ENCODE data around the gene MFAP2.
"Not testable (repeated sequence)": the region's sequence is repeated elsewhere in the genome, so short reads cannot be mapped to it uniquely, and the experiment has no call there.

MFAP2 gene

GRCh38 chr1:16949026-16949425 is 31.4 kb downstream of the MFAP2 start:
- WGBS, 2 experiments, result 95 to 96% methylated on average over 7 of the region's 7 CpGs
- H3K4me3 ChIP-seq (ENCODE audit: insufficient read depth, low read depth, low read length), result not testable (repeated sequence)

GRCh38 chr1:16948282-16948891 is 32.0 kb downstream of the MFAP2 start:
- H3K27me3 ChIP-seq (ENCODE audit: control insufficient read depth, insufficient read depth, low read length, poor library complexity, severe bottlenecking); H3K27ac ChIP-seq (ENCODE audit: insufficient read depth, low read depth, low read length, poor library complexity, severe bottlenecking); H3K4me1 ChIP-seq (ENCODE audit: control insufficient read depth, insufficient read depth, low read length); H3K4me3 ChIP-seq (ENCODE audit: insufficient read depth, low read depth, low read length); H3K9me3 ChIP-seq (ENCODE audit: control insufficient read depth, low read length): not testable (repeated sequence)
- peaks cover 16% of the 10 kb centered on the region for H3K36me3 ChIP-seq (ENCODE audit: control insufficient read depth, insufficient read depth, low read length)
- WGBS, 2 experiments, result 95 to 96% methylated on average over 26 of the region's 26 CpGs

More at GRCh38 chr1:16949026-16949425, 31.4 kb downstream of the MFAP2 start:
- H3K27me3 ChIP-seq (ENCODE audit: control insufficient read depth, insufficient read depth, low read length, poor library complexity, severe bottlenecking); H3K4me1 ChIP-seq (ENCODE audit: control insufficient read depth, insufficient read depth, low read length); H3K27ac ChIP-seq (ENCODE audit: insufficient read depth, low read depth, low read length, poor library complexity, severe bottlenecking); H3K9me3 ChIP-seq (ENCODE audit: control insufficient read depth, low read length): not testable (repeated sequence)
- peaks cover 10% of the 10 kb centered on the region for H3K36me3 ChIP-seq (ENCODE audit: control insufficient read depth, insufficient read depth, low read length)

- H3K27ac ChIP-seq (ENCODE audit: insufficient read depth, low read depth, low read length, poor library complexity, severe bottlenecking), result peak overlapping the region; percentile 8
- H3K4me3 ChIP-seq (ENCODE audit: insufficient read depth, low read depth, low read length), result no peak overlapping the region
- H3K4me1 ChIP-seq (ENCODE audit: control insufficient read depth, insufficient read depth, low read length), result no peaks in the 10 kb centered on the region
- no peaks in the 10 kb centered on the region for H3K27me3 ChIP-seq (ENCODE audit: control insufficient read depth, insufficient read depth, low read length, poor library complexity, severe bottlenecking)
- 93 to 94% methylated on average over 19 of the region's 19 CpGs for WGBS, 2 experiments
- H3K9me3 ChIP-seq (ENCODE audit: control insufficient read depth, low read length), result no peaks in the 10 kb centered on the region
- peaks cover 25% of the 10 kb centered on the region for H3K36me3 ChIP-seq (ENCODE audit: control insufficient read depth, insufficient read depth, low read length)
Measured at GRCh38 chr1:16946646-16947045, 33.8 kb downstream of the MFAP2 start.

GRCh38 chr1:16946185-16946584 is 34.2 kb downstream of the MFAP2 start:
- H3K4me1 ChIP-seq (ENCODE audit: control insufficient read depth, insufficient read depth, low read length); H3K27ac ChIP-seq (ENCODE audit: insufficient read depth, low read depth, low read length, poor library complexity, severe bottlenecking); H3K27me3 ChIP-seq (ENCODE audit: control insufficient read depth, insufficient read depth, low read length, poor library complexity, severe bottlenecking); H3K9me3 ChIP-seq (ENCODE audit: control insufficient read depth, low read length); H3K4me3 ChIP-seq (ENCODE audit: insufficient read depth, low read depth, low read length): not testable (repeated sequence)
- H3K36me3 ChIP-seq (ENCODE audit: control insufficient read depth, insufficient read depth, low read length), result peaks cover 25% of the 10 kb centered on the region
- WGBS, 2 experiments, result 92 to 95% methylated on average over 13 of the region's 13 CpGs

GRCh38 chr1:16945512-16945911 is 34.9 kb downstream of the MFAP2 start:
- not testable (repeated sequence) for H3K27ac ChIP-seq (ENCODE audit: insufficient read depth, low read depth, low read length, poor library complexity, severe bottlenecking); H3K4me3 ChIP-seq (ENCODE audit: insufficient read depth, low read depth, low read length); H3K4me1 ChIP-seq (ENCODE audit: control insufficient read depth, insufficient read depth, low read length); H3K27me3 ChIP-seq (ENCODE audit: control insufficient read depth, insufficient read depth, low read length, poor library complexity, severe bottlenecking); H3K9me3 ChIP-seq (ENCODE audit: control insufficient read depth, low read length)
- H3K36me3 ChIP-seq (ENCODE audit: control insufficient read depth, insufficient read depth, low read length), result peaks cover 27% of the 10 kb centered on the region
- 89 to 92% methylated on average over 1 of the region's 9 CpGs for WGBS, 2 experiments

GRCh38 chr1:16944038-16944437 is 36.4 kb downstream of the MFAP2 start:
- no peak overlapping the region for H3K4me3 ChIP-seq (ENCODE audit: insufficient read depth, low read depth, low read length)
- H3K4me1 ChIP-seq (ENCODE audit: control insufficient read depth, insufficient read depth, low read length), result no peaks in the 10 kb centered on the region
- H3K9me3 ChIP-seq (ENCODE audit: control insufficient read depth, low read length), result no peaks in the 10 kb centered on the region
- WGBS, 2 experiments, result 93 to 94% methylated on average over 19 of the region's 19 CpGs
- H3K36me3 ChIP-seq (ENCODE audit: control insufficient read depth, insufficient read depth, low read length), result peaks cover 33% of the 10 kb centered on the region
- H3K27me3 ChIP-seq (ENCODE audit: control insufficient read depth, insufficient read depth, low read length, poor library complexity, severe bottlenecking), result no peaks in the 10 kb centered on the region
- H3K27ac ChIP-seq (ENCODE audit: insufficient read depth, low read depth, low read length, poor library complexity, severe bottlenecking), result no peak overlapping the region

GRCh38 chr1:16939386-16940180 is 40.8 kb downstream of the MFAP2 start:
- WGBS, 2 experiments, result 90 to 91% methylated on average over 32 of the region's 32 CpGs
- H3K36me3 ChIP-seq (ENCODE audit: control insufficient read depth, insufficient read depth, low read length), result peaks cover 28% of the 10 kb centered on the region
- H3K27ac ChIP-seq (ENCODE audit: insufficient read depth, low read depth, low read length, poor library complexity, severe bottlenecking); H3K9me3 ChIP-seq (ENCODE audit: control insufficient read depth, low read length); H3K4me1 ChIP-seq (ENCODE audit: control insufficient read depth, insufficient read depth, low read length); H3K4me3 ChIP-seq (ENCODE audit: insufficient read depth, low read depth, low read length); H3K27me3 ChIP-seq (ENCODE audit: control insufficient read depth, insufficient read depth, low read length, poor library complexity, severe bottlenecking): not testable (repeated sequence)

- Histone ChIP-seq H3K4me3 (ENCODE audit: insufficient read depth, low read depth, low read length) (peak overlapping the region; percentile 2), H3K27me3 (ENCODE audit: control insufficient read depth, insufficient read depth, low read length, poor library complexity, severe bottlenecking) (no peaks in the 10 kb centered on the region), H3K27ac (ENCODE audit: insufficient read depth, low read depth, low read length, poor library complexity, severe bottlenecking) (no peak overlapping the region), H3K36me3 (ENCODE audit: control insufficient read depth, insufficient read depth, low read length) (peaks cover 24% of the 10 kb centered on the region), H3K9me3 (ENCODE audit: control insufficient read depth, low read length) (no peaks in the 10 kb centered on the region), H3K4me1 (ENCODE audit: control insufficient read depth, insufficient read depth, low read length) (peaks cover 5% of the 10 kb centered on the region)
- 24 to 25% methylated on average over 51 of the region's 51 CpGs for WGBS, 2 experiments
Measured at GRCh38 chr1:16938351-16939321, 41.8 kb downstream of the MFAP2 start.

- not testable (repeated sequence) for H3K4me1 ChIP-seq (ENCODE audit: control insufficient read depth, insufficient read depth, low read length); H3K9me3 ChIP-seq (ENCODE audit: control insufficient read depth, low read length); H3K27me3 ChIP-seq (ENCODE audit: control insufficient read depth, insufficient read depth, low read length, poor library complexity, severe bottlenecking); H3K4me3 ChIP-seq (ENCODE audit: insufficient read depth, low read depth, low read length); H3K27ac ChIP-seq (ENCODE audit: insufficient read depth, low read depth, low read length, poor library complexity, severe bottlenecking)
- 94 to 96% methylated on average over 16 of the region's 16 CpGs for WGBS, 2 experiments
- H3K36me3 ChIP-seq (ENCODE audit: control insufficient read depth, insufficient read depth, low read length), result peaks cover 15% of the 10 kb centered on the region
Measured at GRCh38 chr1:16936580-16936979, 43.8 kb downstream of the MFAP2 start.

GRCh38 chr1:16933945-16934344 is 46.5 kb downstream of the MFAP2 start:
- H3K27me3 ChIP-seq (ENCODE audit: control insufficient read depth, insufficient read depth, low read length, poor library complexity, severe bottlenecking); H3K9me3 ChIP-seq (ENCODE audit: control insufficient read depth, low read length); H3K4me3 ChIP-seq (ENCODE audit: insufficient read depth, low read depth, low read length); H3K4me1 ChIP-seq (ENCODE audit: control insufficient read depth, insufficient read depth, low read length); H3K27ac ChIP-seq (ENCODE audit: insufficient read depth, low read depth, low read length, poor library complexity, severe bottlenecking): not testable (repeated sequence)
- peaks cover 18% of the 10 kb centered on the region for H3K36me3 ChIP-seq (ENCODE audit: control insufficient read depth, insufficient read depth, low read length)
